Glutamatergic neuron (in vitro differentiated cells): ENCODE measurements around the gene GRB10. TPM values are rescaled to one million over a fixed set of nuclear protein-coding genes. Genes with fewer than 3 reads are reported as not detected.

ENCODE experiments used
- DNase-seq: peaks from one replicate; pipeline ENCODE4 v3.0.0; 2022
- H3K27ac Mint-ChIP-seq: one replicate; pipeline ENCODE4 v1.8.0; 2020; ENCODE audit warnings: mild to moderate bottlenecking, mixed read lengths, inconsistent platforms; ENCODE audit not compliant: unreplicated experiment
- H3K27me3 Mint-ChIP-seq: one replicate; pipeline ENCODE4 v1.8.0; 2020; ENCODE audit warnings: mild to moderate bottlenecking, moderate library complexity, mixed read lengths, inconsistent platforms; ENCODE audit not compliant: unreplicated experiment
- H3K36me3 Mint-ChIP-seq: one replicate; pipeline ENCODE4 v1.8.0; 2020; ENCODE audit warnings: mild to moderate bottlenecking, mixed read lengths, inconsistent platforms; ENCODE audit not compliant: unreplicated experiment
- H3K4me1 Mint-ChIP-seq: one replicate; pipeline ENCODE4 v1.8.0; 2020; ENCODE audit warnings: mild to moderate bottlenecking, low read depth, mixed read lengths, inconsistent platforms; ENCODE audit not compliant: unreplicated experiment
- H3K4me3 Mint-ChIP-seq: one replicate; pipeline ENCODE4 v1.8.0; 2020; ENCODE audit warnings: mild to moderate bottlenecking, mixed read lengths, inconsistent platforms; ENCODE audit not compliant: unreplicated experiment
- H3K9me3 Mint-ChIP-seq: one replicate; pipeline ENCODE4 v1.8.0; 2020; ENCODE audit warnings: mild to moderate bottlenecking, moderate library complexity, mixed read lengths, inconsistent platforms; ENCODE audit not compliant: unreplicated experiment
- CTCF ChIP-seq: fragments of 200-600 bp; sonication (generic); IDR thresholded peaks from one replicate; pipeline ENCODE4 v1.5.0; 2021; ENCODE audit not compliant: partially characterized antibody, unreplicated experiment
- total RNA-seq: library from RNA; stranded (reverse); fragmentation: NEBNext Ultra II Directional; extraction: Animal tissue kit (Norgen Biotek cat#: 25700); gene quantifications from one replicate; pipeline ENCODE4 v1.2.1, GENCODE V29; 2021; ENCODE audit not compliant: unreplicated experiment

GRB10 gene
- total RNA-seq, 1 donor from 2014 or later: 182 TPM

- Mint-ChIP-seq H3K36me3 (peaks cover 3% of the 10 kb centered on the region), H3K4me1 (peaks cover 16% of the 10 kb centered on the region), H3K9me3 (peaks cover 8% of the 10 kb centered on the region), H3K27ac (no peak overlapping the region), H3K4me3 (no peak overlapping the region), H3K27me3 (peaks cover 4% of the 10 kb centered on the region)
- TF ChIP-seq CTCF: no peak
- DNase-seq: no peak
Measured at GRCh38 chr7:50717181-50717580, 65.5 kb downstream of the GRB10 start.

- Mint-ChIP-seq H3K27ac (no peak overlapping the region), H3K4me3 (no peak overlapping the region), H3K36me3 (no peaks in the 10 kb centered on the region), H3K27me3 (no peaks in the 10 kb centered on the region), H3K4me1 (peaks cover 10% of the 10 kb centered on the region), H3K9me3 (peaks cover 2% of the 10 kb centered on the region)
- TF ChIP-seq CTCF: no peak
- DNase-seq: no peak
Measured at GRCh38 chr7:50714857-50715256, 67.8 kb downstream of the GRB10 start.

- Mint-ChIP-seq H3K9me3 (peaks cover 2% of the 10 kb centered on the region), H3K27ac (no peak overlapping the region)
Measured at GRCh38 chr7:50713123-50713965, 69.4 kb downstream of the GRB10 start.

GRCh38 chr7:50712252-50713122, 70.2 kb downstream of the GRB10 start:
- Mint-ChIP-seq H3K4me3 (no peak overlapping the region), H3K27ac (no peak overlapping the region), H3K27me3 (no peaks in the 10 kb centered on the region), H3K36me3 (no peaks in the 10 kb centered on the region), H3K4me1 (peaks cover 9% of the 10 kb centered on the region), H3K9me3 (peaks cover 2% of the 10 kb centered on the region)
- TF ChIP-seq CTCF: no peak
- no peak for DNase-seq

More at GRCh38 chr7:50713123-50713965, 69.4 kb downstream of the GRB10 start:
- DNase-seq: no peak
- TF ChIP-seq CTCF: no peak
- H3K36me3 Mint-ChIP-seq: no peaks in the 10 kb centered on the region
- no peak overlapping the region for H3K4me3 Mint-ChIP-seq
- H3K27me3 Mint-ChIP-seq: no peaks in the 10 kb centered on the region
- peaks cover 7% of the 10 kb centered on the region for H3K4me1 Mint-ChIP-seq
